WTC11 (cell line): Measurements from ENCODE around the gene PACSIN3.

Experiments used
- CBFB ChIP-seq: sonication (generic); formaldehyde crosslinking; IDR thresholded peaks from 2 replicates; pipeline ENCODE4 v1.8.1; 2022; ENCODE audit warnings: mild to moderate bottlenecking, low read depth, missing genetic modification reagents
- TP53 ChIP-seq: sonication (generic); formaldehyde crosslinking; IDR thresholded peaks from 2 replicates; pipeline ENCODE4 v1.8.1; 2023; ENCODE audit warnings: mild to moderate bottlenecking, missing genetic modification reagents
- ZNF416 ChIP-seq: fragments of 250-450 bp; sonication (Bioruptor Pico); IDR thresholded peaks from 2 replicates; pipeline ENCODE4 v1.9.0; 2021; ENCODE audit warnings: mild to moderate bottlenecking, inconsistent platforms
- TF ChIP-seq, protein P1 (sequence below): sonication (generic); formaldehyde crosslinking; IDR thresholded peaks from 2 replicates; pipeline ENCODE4 v1.8.1; 2023; ENCODE audit warnings: mild to moderate bottlenecking, missing genetic modification reagents

- TF ChIP-seq CBFB (no peak), TP53 (CRISPR knock-in tag) (no peak), ZNF416 (CRISPR knock-in tag) (no peak)
- TF ChIP-seq, protein P1, sequence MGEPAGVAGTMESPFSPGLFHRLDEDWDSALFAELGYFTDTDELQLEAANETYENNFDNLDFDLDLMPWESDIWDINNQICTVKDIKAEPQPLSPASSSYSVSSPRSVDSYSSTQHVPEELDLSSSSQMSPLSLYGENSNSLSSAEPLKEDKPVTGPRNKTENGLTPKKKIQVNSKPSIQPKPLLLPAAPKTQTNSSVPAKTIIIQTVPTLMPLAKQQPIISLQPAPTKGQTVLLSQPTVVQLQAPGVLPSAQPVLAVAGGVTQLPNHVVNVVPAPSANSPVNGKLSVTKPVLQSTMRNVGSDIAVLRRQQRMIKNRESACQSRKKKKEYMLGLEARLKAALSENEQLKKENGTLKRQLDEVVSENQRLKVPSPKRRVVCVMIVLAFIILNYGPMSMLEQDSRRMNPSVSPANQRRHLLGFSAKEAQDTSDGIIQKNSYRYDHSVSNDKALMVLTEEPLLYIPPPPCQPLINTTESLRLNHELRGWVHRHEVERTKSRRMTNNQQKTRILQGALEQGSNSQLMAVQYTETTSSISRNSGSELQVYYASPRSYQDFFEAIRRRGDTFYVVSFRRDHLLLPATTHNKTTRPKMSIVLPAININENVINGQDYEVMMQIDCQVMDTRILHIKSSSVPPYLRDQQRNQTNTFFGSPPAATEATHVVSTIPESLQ (CRISPR knock-in tag) = no peak
These were observed 27.8 kb upstream of the PACSIN3 start for GRCh38 chr11:47213950-47214565.
